ENCODE results near the gene NKAIN2. TPM values are rescaled to one million over a fixed set of nuclear protein-coding genes. Genes with fewer than 3 reads are reported as not detected.

NKAIN2 gene
- total RNA-seq, 2 donors from 2014 or later, result 0.68 TPM; not detected in 1

DNA sequence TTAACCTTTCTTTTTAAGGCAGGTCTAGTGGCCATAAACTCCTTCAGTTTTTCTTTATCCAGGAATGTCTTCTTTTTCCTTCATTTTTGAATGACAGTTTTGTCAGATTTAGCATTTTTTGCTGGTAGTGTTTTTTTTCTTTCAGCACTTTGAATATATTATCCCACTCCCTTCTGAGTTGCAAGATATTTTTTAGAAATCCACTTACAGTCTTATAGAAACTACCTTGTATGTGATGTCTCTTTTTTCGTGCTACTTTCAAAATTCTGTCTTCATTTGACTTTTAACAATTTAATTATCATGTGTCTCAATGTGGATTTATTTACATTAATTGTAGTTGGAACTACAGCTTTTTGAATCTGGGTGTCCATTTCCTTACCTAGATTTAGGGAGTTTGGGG lies 874.2 kb downstream of the NKAIN2 start:
- H3K9me3 ChIP-seq, result no peaks in the 10 kb centered on the region
- 0% methylated on average over 1 of the region's 1 CpG for WGBS

DNA sequence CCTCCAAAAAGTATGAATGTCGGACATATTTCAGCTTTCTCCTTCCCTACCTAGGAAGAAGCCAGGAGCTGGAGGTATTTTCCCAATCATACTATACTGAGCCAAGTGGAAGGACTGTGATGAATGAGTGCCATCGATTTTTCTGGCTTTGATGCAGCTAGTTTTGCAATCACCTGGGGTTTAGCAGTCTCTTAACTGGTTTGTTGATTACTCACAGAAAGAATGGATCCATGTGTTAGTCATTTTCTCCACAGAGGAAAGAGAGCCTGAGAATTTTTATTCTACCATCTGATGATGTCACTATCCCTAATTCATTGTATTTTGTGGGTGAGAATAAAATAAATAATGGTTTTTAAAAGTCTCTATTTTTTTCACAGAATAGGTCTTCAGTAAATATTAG lies 875.7 kb downstream of the NKAIN2 start:
- TF ChIP-seq, protein P1, sequence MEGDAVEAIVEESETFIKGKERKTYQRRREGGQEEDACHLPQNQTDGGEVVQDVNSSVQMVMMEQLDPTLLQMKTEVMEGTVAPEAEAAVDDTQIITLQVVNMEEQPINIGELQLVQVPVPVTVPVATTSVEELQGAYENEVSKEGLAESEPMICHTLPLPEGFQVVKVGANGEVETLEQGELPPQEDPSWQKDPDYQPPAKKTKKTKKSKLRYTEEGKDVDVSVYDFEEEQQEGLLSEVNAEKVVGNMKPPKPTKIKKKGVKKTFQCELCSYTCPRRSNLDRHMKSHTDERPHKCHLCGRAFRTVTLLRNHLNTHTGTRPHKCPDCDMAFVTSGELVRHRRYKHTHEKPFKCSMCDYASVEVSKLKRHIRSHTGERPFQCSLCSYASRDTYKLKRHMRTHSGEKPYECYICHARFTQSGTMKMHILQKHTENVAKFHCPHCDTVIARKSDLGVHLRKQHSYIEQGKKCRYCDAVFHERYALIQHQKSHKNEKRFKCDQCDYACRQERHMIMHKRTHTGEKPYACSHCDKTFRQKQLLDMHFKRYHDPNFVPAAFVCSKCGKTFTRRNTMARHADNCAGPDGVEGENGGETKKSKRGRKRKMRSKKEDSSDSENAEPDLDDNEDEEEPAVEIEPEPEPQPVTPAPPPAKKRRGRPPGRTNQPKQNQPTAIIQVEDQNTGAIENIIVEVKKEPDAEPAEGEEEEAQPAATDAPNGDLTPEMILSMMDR (IDR thresholded peaks at IDR 0.05), result no peak
- TF ChIP-seq POLR2AphosphoS5 (IDR thresholded peaks at IDR 0.05) (no peak), POLR2A (IDR thresholded peaks at IDR 0.05) (no peak)
- Histone ChIP-seq H3K27me3 (replicated peaks; ENCODE audit: insufficient read depth) (no peaks in the 10 kb centered on the region), H3K4me1 (replicated peaks) (no peaks in the 10 kb centered on the region), H3K36me3 (no peaks in the 10 kb centered on the region), H3K9me3 (no peaks in the 10 kb centered on the region), H3K4me3 (no peak overlapping the region), H3K27ac (no peak overlapping the region)
- no peak for DNase-seq (ENCODE audit: low spot score)
- WGBS, result 96% methylated on average over 2 of the region's 2 CpGs
- intact Hi-C loops (cut with DNase I), result no loop called here

More for the DNA sequence above, 874.2 kb downstream of the NKAIN2 start:
- Histone ChIP-seq H3K36me3 (no peaks in the 10 kb centered on the region), H3K27ac (no peak overlapping the region), H3K4me3 (no peak overlapping the region), H3K4me1 (replicated peaks) (no peaks in the 10 kb centered on the region), H3K27me3 (replicated peaks; ENCODE audit: insufficient read depth) (no peaks in the 10 kb centered on the region)
- intact Hi-C loops (cut with DNase I), result no loop called here
- no peak for DNase-seq (ENCODE audit: low spot score)
- TF ChIP-seq, protein P1 (IDR thresholded peaks at IDR 0.05), result no peak
- TF ChIP-seq POLR2AphosphoS5 (IDR thresholded peaks at IDR 0.05), result no peak
- no peak for TF ChIP-seq POLR2A (IDR thresholded peaks at IDR 0.05)

DNA sequence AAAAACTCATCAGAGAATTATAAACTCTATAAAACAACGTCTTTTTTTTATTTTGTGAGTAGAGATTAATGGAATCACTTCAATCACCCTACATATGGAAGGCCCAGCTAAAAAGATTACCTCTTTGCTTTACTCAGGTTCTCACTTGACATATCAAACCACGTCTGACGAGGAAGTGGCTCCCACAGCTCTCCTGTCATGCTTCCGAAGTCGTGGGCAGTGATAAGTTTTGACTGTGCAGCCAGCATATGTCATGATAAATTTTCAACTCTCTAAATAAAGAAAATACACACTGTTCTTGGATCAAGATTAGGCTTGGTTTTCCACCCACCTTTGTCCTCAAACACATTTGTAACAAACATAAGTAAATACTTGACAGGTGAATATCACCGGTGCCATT lies 879.1 kb downstream of the NKAIN2 start:
- Histone ChIP-seq H3K4me1 (replicated peaks) (no peaks in the 10 kb centered on the region), H3K36me3 (no peaks in the 10 kb centered on the region), H3K9me3 (no peaks in the 10 kb centered on the region), H3K27me3 (replicated peaks; ENCODE audit: insufficient read depth) (no peaks in the 10 kb centered on the region), H3K27ac (no peak overlapping the region), H3K4me3 (no peak overlapping the region)
- TF ChIP-seq POLR2AphosphoS5 (IDR thresholded peaks at IDR 0.05) (no peak), POLR2A (IDR thresholded peaks at IDR 0.05) (no peak)
- TF ChIP-seq, protein P1 (IDR thresholded peaks at IDR 0.05), result no peak
- WGBS, result 65% methylated on average over 6 of the region's 6 CpGs
- DNase-seq (ENCODE audit: low spot score), result no peak
- intact Hi-C loops (cut with DNase I), result no loop called here

DNA sequence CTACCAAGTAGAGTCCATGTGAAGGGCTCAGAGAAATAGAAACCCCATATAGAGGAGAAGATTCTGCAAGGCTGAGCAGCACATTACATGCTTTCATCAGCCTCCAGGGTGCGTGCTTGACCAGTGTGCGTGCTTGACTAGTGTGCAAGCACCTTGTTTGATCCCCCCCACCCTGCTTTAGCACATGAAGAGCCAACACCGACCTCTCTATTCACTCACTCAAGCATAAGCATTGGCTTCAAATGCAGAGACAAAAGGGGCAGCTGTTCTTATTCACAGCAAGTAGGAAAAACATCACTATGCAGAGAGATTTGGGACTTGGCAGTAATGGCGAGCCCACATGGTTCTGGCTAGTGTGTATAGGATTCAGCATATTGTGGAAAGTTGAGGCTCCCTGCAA lies 879.8 kb downstream of the NKAIN2 start:
- WGBS, result 82% methylated on average over 4 of the region's 4 CpGs
- Histone ChIP-seq H3K36me3 (no peaks in the 10 kb centered on the region), H3K9me3 (no peaks in the 10 kb centered on the region), H3K4me1 (replicated peaks) (no peaks in the 10 kb centered on the region), H3K27ac (no peak overlapping the region), H3K27me3 (replicated peaks; ENCODE audit: insufficient read depth) (no peaks in the 10 kb centered on the region), H3K4me3 (no peak overlapping the region)
- intact Hi-C loops (cut with DNase I), result no loop called here
- no peak for TF ChIP-seq POLR2AphosphoS5 (IDR thresholded peaks at IDR 0.05)
- TF ChIP-seq POLR2A (IDR thresholded peaks at IDR 0.05), result no peak
- TF ChIP-seq, protein P1 (IDR thresholded peaks at IDR 0.05), result no peak
- DNase-seq (ENCODE audit: low spot score), result no peak

DNA sequence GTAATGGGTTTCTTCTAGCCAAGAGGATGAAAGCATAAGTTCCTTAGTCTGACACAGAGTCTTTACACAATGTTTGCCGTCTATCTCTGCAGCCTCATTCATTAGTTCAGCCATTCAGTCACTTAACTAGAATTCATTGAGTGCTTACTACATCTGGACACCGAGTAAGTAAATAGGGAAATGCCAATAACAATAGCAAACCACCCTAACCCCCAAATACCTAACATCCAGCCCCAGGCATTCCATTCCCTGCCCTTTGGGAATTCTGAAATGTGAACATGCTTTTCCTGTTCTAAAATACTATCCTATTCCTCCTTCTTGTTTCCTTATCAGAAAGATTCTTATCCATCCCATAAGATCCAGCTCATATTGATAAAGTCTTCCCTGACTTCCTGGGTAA lies 881.0 kb downstream of the NKAIN2 start:
- Histone ChIP-seq H3K27ac (no peak overlapping the region), H3K9me3 (no peaks in the 10 kb centered on the region), H3K4me3 (no peak overlapping the region), H3K4me1 (replicated peaks) (no peaks in the 10 kb centered on the region), H3K27me3 (replicated peaks; ENCODE audit: insufficient read depth) (no peaks in the 10 kb centered on the region), H3K36me3 (no peaks in the 10 kb centered on the region)
- TF ChIP-seq POLR2AphosphoS5 (IDR thresholded peaks at IDR 0.05) (no peak), POLR2A (IDR thresholded peaks at IDR 0.05) (no peak)
- TF ChIP-seq, protein P1 (IDR thresholded peaks at IDR 0.05), result no peak
- intact Hi-C loops (cut with DNase I), result no loop called here
- DNase-seq (ENCODE audit: low spot score), result no peak
- 71% methylated on average over 2 of the region's 2 CpGs for WGBS
